Type B pancreatic cell (in vitro differentiated cells): Measurements from ENCODE around the gene POLR3C. TPM values are rescaled to one million over a fixed set of nuclear protein-coding genes. Genes with fewer than 3 reads are reported as not detected.

Source experiments
- DNase-seq: peaks from one replicate; pipeline ENCODE4 v3.0.0; 2021; ENCODE audit warnings: mixed read lengths; ENCODE audit not compliant: unreplicated experiment; ENCODE audit errors: extremely low spot score
- H3K27ac Mint-ChIP-seq: 2 replicates; pipeline ENCODE4 v1.8.0; 2021; ENCODE audit warnings: mild to moderate bottlenecking, mixed read lengths
- H3K27me3 Mint-ChIP-seq: 2 replicates; pipeline ENCODE4 v1.8.0; 2021; ENCODE audit warnings: mixed read lengths
- H3K36me3 Mint-ChIP-seq: 2 replicates; pipeline ENCODE4 v1.8.0; 2021; ENCODE audit warnings: mixed read lengths
- H3K4me1 Mint-ChIP-seq: one replicate; pipeline ENCODE4 v1.8.0; 2021; ENCODE audit warnings: mixed read lengths; ENCODE audit not compliant: unreplicated experiment
- H3K4me3 Mint-ChIP-seq: 2 replicates; pipeline ENCODE4 v1.8.0; 2021; ENCODE audit warnings: mild to moderate bottlenecking, mixed read lengths
- H3K9me3 Mint-ChIP-seq: 2 replicates; pipeline ENCODE4 v1.8.0; 2021; ENCODE audit warnings: mixed read lengths
- long read RNA-seq: library from polyadenylated mRNA; unstranded; transcript quantifications from one replicate; pipeline ENCODE4 v2.0.0, GENCODE V29; 2020
- total RNA-seq: library from RNA; stranded (reverse); gene quantifications from 2 replicates; pipeline ENCODE4 v1.2.1, GENCODE V29; 2021; ENCODE audit warnings: low replicate concordance
- TF ChIP-seq, protein P1 (sequence below): fragments of 200-600 bp; sonication (generic); conservative IDR thresholded peaks from 2 replicates; pipeline ENCODE4 v1.5.0; 2021; ENCODE audit warnings: antibody characterized with exemption, mild to moderate bottlenecking

Gene POLR3C, protein sequence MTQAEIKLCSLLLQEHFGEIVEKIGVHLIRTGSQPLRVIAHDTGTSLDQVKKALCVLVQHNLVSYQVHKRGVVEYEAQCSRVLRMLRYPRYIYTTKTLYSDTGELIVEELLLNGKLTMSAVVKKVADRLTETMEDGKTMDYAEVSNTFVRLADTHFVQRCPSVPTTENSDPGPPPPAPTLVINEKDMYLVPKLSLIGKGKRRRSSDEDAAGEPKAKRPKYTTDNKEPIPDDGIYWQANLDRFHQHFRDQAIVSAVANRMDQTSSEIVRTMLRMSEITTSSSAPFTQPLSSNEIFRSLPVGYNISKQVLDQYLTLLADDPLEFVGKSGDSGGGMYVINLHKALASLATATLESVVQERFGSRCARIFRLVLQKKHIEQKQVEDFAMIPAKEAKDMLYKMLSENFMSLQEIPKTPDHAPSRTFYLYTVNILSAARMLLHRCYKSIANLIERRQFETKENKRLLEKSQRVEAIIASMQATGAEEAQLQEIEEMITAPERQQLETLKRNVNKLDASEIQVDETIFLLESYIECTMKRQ
- total RNA-seq, result 27.6 and 28.3 TPM in 2 replicates
- long read RNA-seq, transcript POLR3C-201 (15 exons, 1,851 nt), result major isoform, 92 of 157 reads
- long read RNA-seq, partial matches to known transcripts, result 25 of 157 reads
- long read RNA-seq, other reads (novel, unspliced or antisense), result 36 of 157 reads

DNA sequence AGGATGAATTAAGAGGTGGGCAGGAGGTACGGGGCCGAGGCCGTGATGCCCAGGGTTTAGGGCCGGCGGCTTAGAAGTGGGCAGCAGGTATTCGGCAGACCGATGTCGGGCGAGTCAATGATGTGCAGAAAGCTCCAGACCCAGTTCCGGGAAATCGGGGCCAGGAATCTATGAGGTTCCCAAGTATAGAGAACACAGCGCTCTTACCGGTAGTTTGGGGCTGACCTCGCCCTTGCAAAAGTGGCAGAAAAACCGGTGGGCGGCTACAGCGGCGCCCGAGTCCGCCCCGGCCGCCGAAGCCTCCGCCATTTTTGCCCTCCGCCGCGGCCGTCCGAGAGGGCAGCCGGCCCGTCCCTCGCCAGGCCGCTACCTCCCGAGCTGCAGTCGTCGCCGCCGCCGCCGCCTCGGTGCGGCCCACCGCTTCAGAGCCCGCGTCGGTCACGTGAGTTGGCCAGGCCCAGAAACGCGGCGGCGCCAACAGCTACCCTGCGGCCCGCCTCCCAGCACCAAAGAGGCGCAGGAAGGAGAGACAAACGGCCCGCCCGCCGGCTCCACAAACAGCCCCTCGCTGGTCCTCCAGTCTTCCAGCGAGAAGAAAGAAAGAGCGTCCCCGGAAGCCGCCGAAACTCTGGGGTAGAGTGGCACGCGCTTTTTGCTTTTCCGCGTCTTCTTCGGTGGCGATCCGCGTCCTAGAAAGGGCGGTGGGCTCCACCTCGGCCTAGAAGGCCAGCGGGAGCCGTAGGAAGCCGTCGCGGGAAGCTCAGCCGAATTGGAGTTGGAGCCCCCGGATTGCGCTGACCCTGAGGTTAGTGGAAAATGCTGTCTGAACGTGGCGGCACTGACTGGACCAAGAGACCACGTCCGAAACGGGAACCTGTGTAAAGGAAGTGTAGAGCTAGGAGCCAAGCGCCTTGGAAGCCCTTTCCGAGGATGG is at the start of gene POLR3C, which contains the start of gene RNF115:
Gene POLR3C, plus strand, starts transcription at position 636 of the 934 bp plus-strand sequence. CDS start 1,577 bp downstream, outside the sequence.
Gene RNF115, minus strand, starts transcription at position 531 of the 934 bp plus-strand sequence. Its CDS starts 222 bp downstream, at position 309.
- H3K4me3 Mint-ChIP-seq, result peak within 1 kb of the TSS; percentile 97
- H3K4me1 Mint-ChIP-seq, result peaks cover 6% of the 10 kb centered on the region
- peaks cover 25% of the 10 kb centered on the region for H3K36me3 Mint-ChIP-seq
- no peaks in the 10 kb centered on the region for H3K27me3 Mint-ChIP-seq
- TF ChIP-seq, protein P1, sequence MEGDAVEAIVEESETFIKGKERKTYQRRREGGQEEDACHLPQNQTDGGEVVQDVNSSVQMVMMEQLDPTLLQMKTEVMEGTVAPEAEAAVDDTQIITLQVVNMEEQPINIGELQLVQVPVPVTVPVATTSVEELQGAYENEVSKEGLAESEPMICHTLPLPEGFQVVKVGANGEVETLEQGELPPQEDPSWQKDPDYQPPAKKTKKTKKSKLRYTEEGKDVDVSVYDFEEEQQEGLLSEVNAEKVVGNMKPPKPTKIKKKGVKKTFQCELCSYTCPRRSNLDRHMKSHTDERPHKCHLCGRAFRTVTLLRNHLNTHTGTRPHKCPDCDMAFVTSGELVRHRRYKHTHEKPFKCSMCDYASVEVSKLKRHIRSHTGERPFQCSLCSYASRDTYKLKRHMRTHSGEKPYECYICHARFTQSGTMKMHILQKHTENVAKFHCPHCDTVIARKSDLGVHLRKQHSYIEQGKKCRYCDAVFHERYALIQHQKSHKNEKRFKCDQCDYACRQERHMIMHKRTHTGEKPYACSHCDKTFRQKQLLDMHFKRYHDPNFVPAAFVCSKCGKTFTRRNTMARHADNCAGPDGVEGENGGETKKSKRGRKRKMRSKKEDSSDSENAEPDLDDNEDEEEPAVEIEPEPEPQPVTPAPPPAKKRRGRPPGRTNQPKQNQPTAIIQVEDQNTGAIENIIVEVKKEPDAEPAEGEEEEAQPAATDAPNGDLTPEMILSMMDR, result no peak
- no peaks in the 10 kb centered on the region for H3K9me3 Mint-ChIP-seq
- DNase-seq, result peak; percentile 89
- peak within 1 kb of the TSS; percentile 98 for H3K27ac Mint-ChIP-seq

DNA sequence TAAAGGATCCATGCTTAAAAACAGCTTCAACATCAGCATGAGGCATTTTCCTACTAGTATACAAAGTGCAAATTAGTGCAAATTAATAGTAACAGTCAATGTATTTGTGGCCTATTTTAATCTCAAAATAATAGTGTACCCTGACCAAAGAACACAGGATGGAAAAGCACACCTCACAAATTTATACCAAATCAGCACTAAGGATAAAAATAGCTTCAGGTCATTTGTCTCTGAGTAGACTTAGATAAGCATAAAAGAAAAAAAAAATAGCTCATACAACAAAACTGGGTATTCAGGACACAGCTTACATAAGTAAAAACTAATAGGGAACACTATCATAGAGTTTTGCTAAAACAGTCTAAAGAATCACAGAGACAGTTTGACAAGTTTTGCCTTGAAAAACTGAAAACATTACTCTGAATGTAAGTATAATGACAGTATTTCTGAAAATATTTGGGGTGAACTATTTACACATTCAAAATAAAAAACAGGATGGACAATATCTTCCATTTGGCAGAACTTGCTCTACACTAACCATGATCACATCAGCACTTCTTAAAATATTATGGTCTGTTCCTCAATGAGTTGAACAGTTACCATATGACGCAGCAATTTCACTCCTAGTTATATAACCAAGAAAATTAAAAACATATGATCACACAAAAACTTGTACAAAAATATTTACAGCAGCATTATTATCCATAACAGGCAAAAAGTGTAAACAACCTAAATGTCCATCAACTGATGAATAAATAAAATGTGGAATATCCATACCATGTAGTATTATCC is 46.4 kb upstream of the POLR3C start:
- no peak overlapping the region for H3K4me3 Mint-ChIP-seq
- H3K9me3 Mint-ChIP-seq, result no peaks in the 10 kb centered on the region
- no peak for DNase-seq
- H3K27me3 Mint-ChIP-seq, result no peaks in the 10 kb centered on the region
- peaks cover 14% of the 10 kb centered on the region for H3K36me3 Mint-ChIP-seq
- peaks cover 9% of the 10 kb centered on the region for H3K4me1 Mint-ChIP-seq
- H3K27ac Mint-ChIP-seq, result no peak overlapping the region
- TF ChIP-seq, protein P1, result no peak

DNA sequence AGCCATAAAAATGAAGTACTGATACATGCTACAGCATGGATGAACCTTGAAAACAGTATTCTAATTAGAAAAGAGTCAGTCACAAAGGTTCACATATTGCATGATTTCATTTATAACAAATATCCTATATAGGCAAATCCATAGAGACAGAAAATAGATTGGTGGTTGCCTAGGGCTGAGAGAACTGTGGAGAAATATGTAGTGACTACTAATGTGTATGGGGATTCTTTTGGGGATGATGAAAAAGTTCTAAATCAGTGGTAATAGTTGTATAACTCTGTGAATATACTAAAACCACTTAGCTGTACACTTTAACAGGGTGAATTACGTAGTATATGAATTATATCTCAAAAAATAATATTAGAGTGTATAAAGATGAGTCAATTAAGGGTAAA is 45.9 kb upstream of the POLR3C start:
- Mint-ChIP-seq H3K27me3 (no peaks in the 10 kb centered on the region), H3K36me3 (peaks cover 10% of the 10 kb centered on the region), H3K27ac (no peak overlapping the region), H3K4me1 (peaks cover 9% of the 10 kb centered on the region), H3K9me3 (no peaks in the 10 kb centered on the region), H3K4me3 (no peak overlapping the region)
- DNase-seq, result no peak
- TF ChIP-seq, protein P1, result no peak

DNA sequence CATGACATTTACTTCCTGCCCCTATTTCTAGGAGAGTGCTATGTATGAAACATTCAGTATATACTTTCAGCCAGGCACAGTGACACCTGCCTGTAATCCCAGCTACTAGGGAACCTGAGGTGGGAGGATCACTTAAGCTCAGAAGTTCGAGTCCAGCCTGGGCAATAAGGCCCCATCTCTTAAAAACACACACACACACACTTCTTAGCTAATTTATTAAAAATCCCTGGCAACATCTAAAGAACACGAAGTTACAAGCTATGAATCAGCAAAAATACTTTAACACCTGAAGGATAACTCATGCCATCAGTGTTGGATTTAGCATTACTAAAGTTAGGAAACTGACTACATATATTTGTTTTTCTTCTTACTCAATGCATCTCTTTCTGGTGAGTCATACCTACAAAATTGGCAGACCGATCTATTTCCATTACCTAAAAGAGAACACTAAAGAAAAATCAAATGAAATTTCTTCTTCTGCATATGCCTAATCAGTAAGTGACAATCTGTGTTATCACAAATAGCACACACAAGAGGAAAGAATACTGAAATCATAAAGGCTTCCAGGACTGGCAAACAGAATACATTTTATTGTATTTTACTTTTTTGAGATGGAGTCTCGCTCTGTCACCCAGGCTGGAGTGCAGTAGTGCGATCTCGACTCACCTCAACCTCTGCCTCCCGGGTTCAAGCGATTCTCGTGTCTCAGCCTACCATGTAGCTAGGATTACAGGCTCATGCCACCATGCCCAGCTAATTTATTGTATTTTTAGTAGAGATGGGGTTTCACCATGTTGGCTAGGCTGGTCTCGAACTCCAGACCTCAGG is 41.5 kb upstream of the POLR3C start:
- H3K27ac Mint-ChIP-seq, result peak overlapping the region; percentile 70

More for the DNA sequence above, 41.5 kb upstream of the POLR3C start:
- Mint-ChIP-seq H3K36me3 (peaks cover 5% of the 10 kb centered on the region), H3K4me3 (no peak overlapping the region), H3K27me3 (no peaks in the 10 kb centered on the region), H3K4me1 (peaks cover 4% of the 10 kb centered on the region), H3K9me3 (no peaks in the 10 kb centered on the region)
- TF ChIP-seq, protein P1, result no peak
- no peak for DNase-seq
